Nephron (organoid): Measurements from ENCODE around the gene SAMD15.
"Not testable (repeated sequence)": the region's sequence is repeated elsewhere in the genome, so short reads cannot be mapped to it uniquely, and the experiment has no call there.

Source experiments
- H3K27ac Mint-ChIP-seq, 3 experiments: 2 replicates each; pipeline ENCODE4 v1.8.0; 2020; ENCODE audit warnings: mixed read lengths in 3 of 3, mild to moderate bottlenecking in 2 of 3, moderate library complexity in 1 of 3
- H3K27me3 Mint-ChIP-seq: 2 replicates; pipeline ENCODE4 v1.8.0; 2021; ENCODE audit warnings: low read depth, mild to moderate bottlenecking, moderate library complexity, mixed read lengths
- H3K36me3 Mint-ChIP-seq: 2 replicates; pipeline ENCODE4 v1.8.0; 2020; ENCODE audit warnings: low read depth, mixed read lengths
- H3K4me1 Mint-ChIP-seq: 2 replicates; pipeline ENCODE4 v1.8.0; 2020; ENCODE audit warnings: mixed read lengths
- H3K4me3 Mint-ChIP-seq, 3 experiments: 2 replicates each; pipeline ENCODE4 v1.8.0; 2020; ENCODE audit warnings: mild to moderate bottlenecking in 3 of 3, mixed read lengths in 3 of 3, moderate library complexity in 2 of 3
- H3K9me3 Mint-ChIP-seq: 2 replicates; pipeline ENCODE4 v1.8.0; 2020; ENCODE audit warnings: mixed read lengths
- CTCF ChIP-seq, 3 experiments: fragments of 200-600 bp; sonication (generic); IDR thresholded peaks; one replicate each; pipeline ENCODE4 v1.5.0; 2021; ENCODE audit warnings: antibody characterized with exemption in 3 of 3; ENCODE audit not compliant: unreplicated experiment in 3 of 3

SAMD15 gene

GRCh38 chr14:77376771-77377501 lies at the start of gene SAMD15, which contains the start of gene TMED8:
SAMD15 (plus strand) TSS chr14:77377379; CDS start chr14:77377419, 40 bp downstream.
TMED8 (minus strand) TSS chr14:77377094; CDS start chr14:77377053, 41 bp downstream.
- Mint-ChIP-seq H3K27me3 (no peaks in the 10 kb centered on the region), H3K4me3 (peak within 1 kb of the TSS; percentile 92 to 95 (median 94)), H3K36me3 (peaks cover 10% of the 10 kb centered on the region), H3K9me3 (no peaks in the 10 kb centered on the region), H3K4me1 (peaks cover 32% of the 10 kb centered on the region), H3K27ac (peak within 1 kb of the TSS in 2 of 3 experiments; percentile 93 to 96)
- TF ChIP-seq CTCF (IDR thresholded peaks at IDR 0.05; ENCODE audit: unreplicated experiment in 3 of 3), result peak; percentile 29 to 36 (median 30)

- no peak overlapping the region for H3K4me3 Mint-ChIP-seq
- H3K27me3 Mint-ChIP-seq, result no peaks in the 10 kb centered on the region
These were observed 47.3 kb upstream of the SAMD15 start for GRCh38 chr14:77329872-77330271.

GRCh38 chr14:77335576-77335975 lies 41.6 kb upstream of the SAMD15 start:
- H3K4me3 Mint-ChIP-seq, result no peak overlapping the region
- H3K27me3 Mint-ChIP-seq, result no peaks in the 10 kb centered on the region
- no peaks in the 10 kb centered on the region for H3K9me3 Mint-ChIP-seq
- TF ChIP-seq CTCF (IDR thresholded peaks at IDR 0.05; ENCODE audit: unreplicated experiment in 3 of 3), result no peak
- H3K4me1 Mint-ChIP-seq, result peaks cover 12% of the 10 kb centered on the region
- no peak overlapping the region for H3K27ac Mint-ChIP-seq
- peaks cover 16% of the 10 kb centered on the region for H3K36me3 Mint-ChIP-seq

More at GRCh38 chr14:77329872-77330271, 47.3 kb upstream of the SAMD15 start:
- no peaks in the 10 kb centered on the region for H3K36me3 Mint-ChIP-seq
- TF ChIP-seq CTCF (IDR thresholded peaks at IDR 0.05; ENCODE audit: unreplicated experiment in 3 of 3), result no peak
- no peak overlapping the region for H3K27ac Mint-ChIP-seq
- H3K4me1 Mint-ChIP-seq, result no peaks in the 10 kb centered on the region
- H3K9me3 Mint-ChIP-seq, result no peaks in the 10 kb centered on the region

- peak overlapping the region in 1 of 3 experiments; percentile 91 for H3K27ac Mint-ChIP-seq
- not testable (repeated sequence) for H3K4me3 Mint-ChIP-seq, H3K27me3 Mint-ChIP-seq, H3K9me3 Mint-ChIP-seq
- peaks cover 16% of the 10 kb centered on the region for H3K4me1 Mint-ChIP-seq
- H3K36me3 Mint-ChIP-seq, result peaks cover 31% of the 10 kb centered on the region
These were observed 39.9 kb upstream of the SAMD15 start for GRCh38 chr14:77337255-77337654.

- H3K4me1 Mint-ChIP-seq, result peaks cover 20% of the 10 kb centered on the region
- TF ChIP-seq CTCF (IDR thresholded peaks at IDR 0.05; ENCODE audit: unreplicated experiment in 3 of 3), result no peak
- no peak overlapping the region for H3K4me3 Mint-ChIP-seq
- H3K27ac Mint-ChIP-seq, result peak overlapping the region; percentile 31 to 91 (median 48)
- peaks cover 37% of the 10 kb centered on the region for H3K36me3 Mint-ChIP-seq
- no peaks in the 10 kb centered on the region for H3K9me3 Mint-ChIP-seq
- H3K27me3 Mint-ChIP-seq, result no peaks in the 10 kb centered on the region
These were observed 39.3 kb upstream of the SAMD15 start for GRCh38 chr14:77337880-77338279.

GRCh38 chr14:77338302-77338701 lies 38.9 kb upstream of the SAMD15 start:
- Mint-ChIP-seq H3K27me3 (no peaks in the 10 kb centered on the region), H3K4me1 (peaks cover 24% of the 10 kb centered on the region), H3K36me3 (peaks cover 41% of the 10 kb centered on the region), H3K9me3 (no peaks in the 10 kb centered on the region), H3K27ac (peak overlapping the region; percentile 31 to 91 (median 48)), H3K4me3 (no peak overlapping the region)
- no peak for TF ChIP-seq CTCF (IDR thresholded peaks at IDR 0.05; ENCODE audit: unreplicated experiment in 3 of 3)
